ENCODE measurements around the gene ATG2A. TPM values are rescaled to one million over a fixed set of nuclear protein-coding genes. Genes with fewer than 3 reads are reported as not detected.

Gene ATG2A
- total and polyA plus RNA-seq, 10 of the 15 experiments (the other 5 are each of a cell fraction or from before 2014, with no cell fraction given), result 0.08 to 19.0 (median 4.6) TPM

- Histone ChIP-seq H3K4me3 (no peak overlapping the region), H3K27ac (ENCODE audit: control insufficient read depth, insufficient read depth) (no peak overlapping the region), H3K9me3 (replicated peaks; ENCODE audit: control insufficient read depth, insufficient read depth, low read length) (no peaks in the 10 kb centered on the region), H2AFZ (ENCODE audit: control insufficient read depth, low read depth, low read length) (no peak overlapping the region), H3K9ac (ENCODE audit: control insufficient read depth, insufficient read depth, low read length) (no peak overlapping the region), H3K36me3 (ENCODE audit: control insufficient read depth in 2 of 2, insufficient read depth in 2 of 2, low read length in 1 of 2) (peaks cover 0 to 3% of the 10 kb centered on the region in 2 experiments; a peak in 1 of 4 replicates), H3K4me2 (ENCODE audit: control insufficient read depth, insufficient read depth) (no peak overlapping the region), H4K20me1 (ENCODE audit: control insufficient read depth, insufficient read depth) (no peaks in the 10 kb centered on the region), H3K27me3 (replicated peaks in 1 of 2; ENCODE audit: control insufficient read depth in 2 of 2, insufficient read depth in 2 of 2, low read length in 1 of 2) (no peaks in the 10 kb centered on the region), H3K4me1 (ENCODE audit: control insufficient read depth, insufficient read depth, low read length) (peaks cover under 1% of the 10 kb centered on the region; the same call in 1 of the 2 replicates), H3K79me2 (ENCODE audit: control insufficient read depth, insufficient read depth, low read length) (no peaks in the 10 kb centered on the region)
- FAIRE-seq, result no peak
- ChIA-PET SMC1A (ENCODE audit: uncharacterized antibody, unreplicated experiment) (interaction anchor here (1.0 to 7.2 kb wide), 5 partner anchors 20 to 101 kb away, joined by 3 to 138 read pairs (median 4); no protein-coding TSS in a partner anchor), RAD21 (ENCODE audit: unreplicated experiment) (interaction anchor here (1.1 to 5.7 kb wide), 6 partner anchors 21 to 102 kb away, joined by 3 to 101 read pairs (median 4); partner anchors contain the start of gene BATF2), POLR2A (interaction anchor here (0.7 kb wide), 1 partner anchor 22 kb away, joined by 4 read pairs; no protein-coding TSS in a partner anchor), CTCF (interaction anchor here (0.6 to 30.0 kb wide), 6 partner anchors 10 to 253 kb away, joined by 3 to 1208 read pairs (median 13); partner anchors contain the start of genes CDC42BPG, EHD1 and SYVN1)
- 61% methylated on average over 39 of the region's 39 CpGs for WGBS (ENCODE audit: insufficient coverage, insufficient replicate concordance, low lambda C conversion rate, missing lambda C conversion rate)
- intact Hi-C loops (cut with micrococcal nuclease; ENCODE audit: unreplicated experiment), result loop anchor here (1.0 kb wide), 1 partner anchor 48 kb away; no protein-coding TSS in a partner anchor
- no TSS peak for BruUV-seq (replicated peaks)
- DNase-seq (ENCODE audit: low read depth, low spot score), result no peak
- ATAC-seq, result no peak
- TF ChIP-seq SPI1 (IDR thresholded peaks at IDR 0.05; ENCODE audit: borderline replicate concordance, insufficient read depth, low read depth, low read length), result no peak
- TF ChIP-seq SMAD1 (IDR thresholded peaks at IDR 0.05; ENCODE audit: low read depth, partially characterized antibody), result no peak
- TF ChIP-seq POLR2A (IDR thresholded peaks at IDR 0.05; ENCODE audit: low read depth, low read length), result no peak
- no peak for TF ChIP-seq MYC (IDR thresholded peaks at IDR 0.05; ENCODE audit: insufficient read depth, insufficient read length, insufficient replicate concordance, low read length, severe bottlenecking)
- no peak for TF ChIP-seq MAX (IDR thresholded peaks at IDR 0.05; ENCODE audit: low read depth, low read length)
- no peak for TF ChIP-seq RB1 (IDR thresholded peaks at IDR 0.05; ENCODE audit: borderline replicate concordance)
- no peak for TF ChIP-seq TCF12 (IDR thresholded peaks at IDR 0.05; ENCODE audit: low read depth, low read length)
- no peak for TF ChIP-seq TCF3 (IDR thresholded peaks at IDR 0.05; ENCODE audit: borderline replicate concordance, insufficient read depth, low read depth, low read length)
- no peak for TF ChIP-seq E2F4 (IDR thresholded peaks at IDR 0.05; ENCODE audit: low read depth, low read length)
- no peak for TF ChIP-seq ATF7 (IDR thresholded peaks at IDR 0.05; ENCODE audit: low read depth)
- no peak for TF ChIP-seq HDGF (IDR thresholded peaks at IDR 0.05)
- in situ Hi-C loops (cut with MboI), result loop anchor here (5.0 kb wide), 1 partner anchor 48 kb away; no protein-coding TSS in a partner anchor
Observed at GRCh38 chr11:64894812-64895452, 22.1 kb downstream of the ATG2A start.
